Type B pancreatic cell (in vitro differentiated cells): ENCODE data around the gene FYB1. TPM values are rescaled to one million over a fixed set of nuclear protein-coding genes. Genes with fewer than 3 reads are reported as not detected.

Source experiments
- DNase-seq: peaks from one replicate; pipeline ENCODE4 v3.0.0; 2021; ENCODE audit warnings: mixed read lengths; ENCODE audit not compliant: unreplicated experiment; ENCODE audit errors: extremely low spot score
- H3K27ac Mint-ChIP-seq: 2 replicates; pipeline ENCODE4 v1.8.0; 2021; ENCODE audit warnings: mild to moderate bottlenecking, mixed read lengths
- H3K27me3 Mint-ChIP-seq: 2 replicates; pipeline ENCODE4 v1.8.0; 2021; ENCODE audit warnings: mixed read lengths
- H3K36me3 Mint-ChIP-seq: 2 replicates; pipeline ENCODE4 v1.8.0; 2021; ENCODE audit warnings: mixed read lengths
- H3K4me1 Mint-ChIP-seq: one replicate; pipeline ENCODE4 v1.8.0; 2021; ENCODE audit warnings: mixed read lengths; ENCODE audit not compliant: unreplicated experiment
- H3K4me3 Mint-ChIP-seq: 2 replicates; pipeline ENCODE4 v1.8.0; 2021; ENCODE audit warnings: mild to moderate bottlenecking, mixed read lengths
- H3K9me3 Mint-ChIP-seq: 2 replicates; pipeline ENCODE4 v1.8.0; 2021; ENCODE audit warnings: mixed read lengths
- CTCF ChIP-seq: fragments of 200-600 bp; sonication (generic); conservative IDR thresholded peaks from 2 replicates; pipeline ENCODE4 v1.5.0; 2021; ENCODE audit warnings: antibody characterized with exemption, mild to moderate bottlenecking
- total RNA-seq: library from RNA; stranded (reverse); gene quantifications from 2 replicates; pipeline ENCODE4 v1.2.1, GENCODE V29; 2021; ENCODE audit warnings: low replicate concordance

The FYB1 gene
- total RNA-seq, 1 donor from 2014 or later, result 0.24 TPM

GRCh38 chr5:39158127-39158593 lies 61.2 kb downstream of the FYB1 start:
- H3K4me1 Mint-ChIP-seq, result no peaks in the 10 kb centered on the region
- no peak for DNase-seq
- H3K36me3 Mint-ChIP-seq, result no peaks in the 10 kb centered on the region
- H3K27me3 Mint-ChIP-seq, result peaks cover 8% of the 10 kb centered on the region
- H3K27ac Mint-ChIP-seq, result no peak overlapping the region
- H3K9me3 Mint-ChIP-seq, result no peaks in the 10 kb centered on the region
- TF ChIP-seq CTCF, result no peak
- H3K4me3 Mint-ChIP-seq, result no peak overlapping the region

GRCh38 chr5:39157701-39158100 lies 61.7 kb downstream of the FYB1 start:
- H3K27me3 Mint-ChIP-seq, result peaks cover 8% of the 10 kb centered on the region
- H3K27ac Mint-ChIP-seq, result no peak overlapping the region
- DNase-seq, result no peak
- no peak overlapping the region for H3K4me3 Mint-ChIP-seq
- no peaks in the 10 kb centered on the region for H3K4me1 Mint-ChIP-seq
- no peak for TF ChIP-seq CTCF
- H3K9me3 Mint-ChIP-seq, result no peaks in the 10 kb centered on the region
- H3K36me3 Mint-ChIP-seq, result no peaks in the 10 kb centered on the region

- Mint-ChIP-seq H3K27me3 (peaks cover 8% of the 10 kb centered on the region), H3K36me3 (no peaks in the 10 kb centered on the region), H3K4me3 (no peak overlapping the region), H3K4me1 (no peaks in the 10 kb centered on the region), H3K27ac (no peak overlapping the region), H3K9me3 (no peaks in the 10 kb centered on the region)
- TF ChIP-seq CTCF, result no peak
- DNase-seq, result no peak
Measured at GRCh38 chr5:39156082-39156481, 63.3 kb downstream of the FYB1 start.

GRCh38 chr5:39151745-39152144 lies 67.6 kb downstream of the FYB1 start:
- TF ChIP-seq CTCF, result no peak
- no peak for DNase-seq
- Mint-ChIP-seq H3K27ac (no peak overlapping the region), H3K9me3 (no peaks in the 10 kb centered on the region), H3K4me1 (no peaks in the 10 kb centered on the region), H3K36me3 (no peaks in the 10 kb centered on the region), H3K27me3 (no peaks in the 10 kb centered on the region), H3K4me3 (no peak overlapping the region)

GRCh38 chr5:39149966-39150365 lies 69.4 kb downstream of the FYB1 start:
- H3K4me3 Mint-ChIP-seq, result no peak overlapping the region
- no peaks in the 10 kb centered on the region for H3K36me3 Mint-ChIP-seq
- no peak overlapping the region for H3K27ac Mint-ChIP-seq
- no peak for TF ChIP-seq CTCF
- H3K9me3 Mint-ChIP-seq, result no peaks in the 10 kb centered on the region
- H3K4me1 Mint-ChIP-seq, result no peaks in the 10 kb centered on the region
- DNase-seq, result no peak
- H3K27me3 Mint-ChIP-seq, result no peaks in the 10 kb centered on the region

- Mint-ChIP-seq H3K27me3 (no peaks in the 10 kb centered on the region), H3K27ac (no peak overlapping the region), H3K4me3 (no peak overlapping the region), H3K36me3 (no peaks in the 10 kb centered on the region), H3K4me1 (no peaks in the 10 kb centered on the region), H3K9me3 (no peaks in the 10 kb centered on the region)
- TF ChIP-seq CTCF, result peak; percentile 68
- no peak for DNase-seq
Measured at GRCh38 chr5:39148983-39149534, 70.3 kb downstream of the FYB1 start.
